Ovary (tissue), 9 donors: ENCODE results near the gene MUC12. TPM values are rescaled to one million over a fixed set of nuclear protein-coding genes. Genes with fewer than 3 reads are reported as not detected.

Experiments used
- DNase-seq, 5 donors: peaks; one replicate each; pipeline ENCODE4 v3.0.0-alpha.2; 2019 to 2020
- H3K27ac ChIP-seq, 2 donors: fragments of 200-600 bp; one replicate each; pipeline versions ENCODE4 v1.5.1 to v1.8.0; 2019 to 2022
- H3K27me3 ChIP-seq: fragments of 200-600 bp; one replicate; pipeline ENCODE4 v1.8.0; 2022
- H3K36me3 ChIP-seq: fragments of 200-600 bp; sonication (generic); one replicate; pipeline ENCODE4 v1.5.1; 2019
- H3K4me1 ChIP-seq: one replicate; pipeline ENCODE4 v1.8.1; 2013; ENCODE audit warnings: mild to moderate bottlenecking, moderate library complexity; ENCODE audit not compliant: insufficient read depth
- H3K4me3 ChIP-seq: fragments of 200-600 bp; sonication (generic); one replicate; pipeline ENCODE4 v1.5.1; 2017
- H3K9me3 ChIP-seq, 2 donors: fragments of 200-600 bp in 1 of 2; sonication (generic) in 1 of 2; one replicate each; pipeline versions ENCODE4 v1.5.1 to v1.8.1; 2013 to 2019; ENCODE audit warnings: mild to moderate bottlenecking in 1 of 2, moderate library complexity in 1 of 2
- EP300 ChIP-seq: sonication (generic); formaldehyde crosslinking; IDR thresholded peaks from one replicate; pipeline ENCODE4 v1.6.1; 2017; ENCODE audit warnings: antibody characterized with exemption
- POLR2A ChIP-seq: fragments of 450-650 bp; IDR thresholded peaks from one replicate; pipeline ENCODE4 v1.6.1; 2017; ENCODE audit warnings: antibody characterized with exemption, mild to moderate bottlenecking, moderate library complexity
- WGBS, 3 donors: extraction: QIAGEN DNeasy Blood & Tissue Kit in 1 of 3; methylation state at CpG; one replicate each; pipeline versions ENCODE4 v1.1.5 to v1.1.7; 2013 to 2017; 5-methylcytosine and 5-hydroxymethylcytosine counted together
- intact Hi-C, 4 donors: fragments of 100-400 bp; cut with DNase I; formaldehyde crosslinking; loops; one replicate each; pipeline versions ENCODE4 v1.11.0 to v1.15.1; 2022 to 2023
- polyA plus RNA-seq, 2 donors: library from polyadenylated mRNA; stranded (reverse); fragments of 200-250 nt in 1 of 2; fragments of 350-450 nt in 1 of 2; fragmentation: Illumina TruSeq in 1 of 2; extraction: RNeasy Lipid Tissue Mini Kit (QIAGEN cat#74804) in 1 of 2; gene quantifications; one replicate each; pipeline ENCODE4 v1.2.3, GENCODE V29; 2013 to 2014
- total RNA-seq, 7 donors: library from RNA; depleted of rRNA in 2 of 7; stranded (reverse); fragments of >200 nt in 2 of 7; fragmentation: NEBNext Ultra II Directional in 3 of 7; extraction: Animal tissue kit (Norgen Biotek cat#: 25700) in 3 of 7; gene quantifications; one replicate each; pipeline versions ENCODE4 v1.1.0 to v1.2.4, GENCODE V29; 2016 to 2023
- TF ChIP-seq, protein P1 (sequence below), 3 donors: fragments of 450-650 bp in 2 of 3; fragments of 200-600 bp in 1 of 3; IDR thresholded peaks; one replicate each; pipeline versions ENCODE4 v1.5.1 to v1.8.0; 2016 to 2022; ENCODE audit warnings: antibody characterized with exemption in 3 of 3, mild to moderate bottlenecking in 1 of 3
- donor health status: DM: no; HTN: no; CAD: no; lungs with moderate emphysema.
- donor health status: DM: no; HTN: no; CAD: no.
- donor health status: Bipolar disorder and iron deficiency.
- donor health status: DM: yes; HTN: yes; CAD: no.
- donor health status: DM: no; HTN: no; CAD: no.
- donor health status: DM: yes; HTN: yes; CAD: no.

MUC12 gene
- total and polyA plus RNA-seq, 9 donors: 0.22 to 2.2 (median 0.62) TPM; not detected in 2

DNA sequence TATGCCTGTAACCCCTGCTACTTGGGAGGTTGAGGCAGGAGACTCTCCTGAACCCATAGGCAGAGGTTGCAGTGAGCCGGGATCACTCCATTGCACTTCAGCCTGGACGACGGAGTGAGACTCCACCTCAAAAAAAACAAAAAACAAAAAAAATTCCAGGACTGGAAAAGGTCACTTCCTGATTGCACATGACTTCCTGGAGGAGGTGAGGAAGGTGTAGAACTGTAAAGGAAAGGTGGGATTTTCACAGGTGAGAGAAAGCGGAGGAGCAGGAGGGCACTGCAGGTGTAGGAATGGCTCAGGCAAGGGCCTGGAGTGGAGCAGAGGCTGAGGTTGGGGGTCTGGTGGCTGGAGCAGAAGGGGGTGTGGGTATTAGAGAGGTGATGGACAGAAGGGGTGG lies 23.3 kb upstream of the MUC12 start:
- Histone ChIP-seq H3K4me1 (no peaks in the 10 kb centered on the region), H3K27me3 (no peaks in the 10 kb centered on the region), H3K27ac (no peak overlapping the region), H3K36me3 (no peaks in the 10 kb centered on the region), H3K4me3 (no peak overlapping the region), H3K9me3 (no peaks in the 10 kb centered on the region)
- TF ChIP-seq, protein P1, sequence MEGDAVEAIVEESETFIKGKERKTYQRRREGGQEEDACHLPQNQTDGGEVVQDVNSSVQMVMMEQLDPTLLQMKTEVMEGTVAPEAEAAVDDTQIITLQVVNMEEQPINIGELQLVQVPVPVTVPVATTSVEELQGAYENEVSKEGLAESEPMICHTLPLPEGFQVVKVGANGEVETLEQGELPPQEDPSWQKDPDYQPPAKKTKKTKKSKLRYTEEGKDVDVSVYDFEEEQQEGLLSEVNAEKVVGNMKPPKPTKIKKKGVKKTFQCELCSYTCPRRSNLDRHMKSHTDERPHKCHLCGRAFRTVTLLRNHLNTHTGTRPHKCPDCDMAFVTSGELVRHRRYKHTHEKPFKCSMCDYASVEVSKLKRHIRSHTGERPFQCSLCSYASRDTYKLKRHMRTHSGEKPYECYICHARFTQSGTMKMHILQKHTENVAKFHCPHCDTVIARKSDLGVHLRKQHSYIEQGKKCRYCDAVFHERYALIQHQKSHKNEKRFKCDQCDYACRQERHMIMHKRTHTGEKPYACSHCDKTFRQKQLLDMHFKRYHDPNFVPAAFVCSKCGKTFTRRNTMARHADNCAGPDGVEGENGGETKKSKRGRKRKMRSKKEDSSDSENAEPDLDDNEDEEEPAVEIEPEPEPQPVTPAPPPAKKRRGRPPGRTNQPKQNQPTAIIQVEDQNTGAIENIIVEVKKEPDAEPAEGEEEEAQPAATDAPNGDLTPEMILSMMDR (IDR thresholded peaks at IDR 0.05): no peak
- TF ChIP-seq EP300 (no peak), POLR2A (no peak)
- no peak for DNase-seq
- 84 to 91% (median 91%) methylated on average over 4 of the region's 4 CpGs for WGBS, 3 donors
- intact Hi-C loops: no loop called here

DNA sequence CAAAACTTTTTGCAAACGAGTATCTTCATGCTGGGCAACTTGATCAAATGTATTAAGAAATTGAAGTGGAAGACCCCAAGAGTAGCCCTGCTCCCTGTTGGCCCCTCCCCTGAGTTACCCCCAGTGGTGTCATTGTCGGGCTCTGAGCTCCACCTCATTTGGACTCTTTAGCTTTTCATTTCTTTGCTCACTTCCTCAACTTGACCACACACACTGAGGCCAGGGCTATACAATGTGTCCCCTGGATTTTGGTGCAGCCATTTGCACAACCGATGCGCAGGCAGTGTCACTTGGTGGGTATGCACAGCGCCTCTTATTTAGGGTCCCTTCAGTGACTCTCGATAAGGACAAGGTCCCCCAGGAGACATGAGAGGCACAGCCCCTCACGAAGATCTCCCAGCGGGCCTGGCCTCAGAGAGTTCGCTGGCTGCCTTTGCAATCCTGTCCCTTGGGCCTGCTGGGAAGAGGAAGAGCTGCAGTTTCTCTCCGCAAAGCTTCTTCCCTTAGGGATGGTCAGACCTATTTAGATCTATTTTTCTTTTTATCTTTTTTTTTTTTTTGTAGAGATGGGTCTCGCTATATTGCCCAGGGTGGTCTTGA lies 22.5 kb upstream of the MUC12 start:
- H3K4me3 ChIP-seq: no peak overlapping the region
- H3K36me3 ChIP-seq: no peaks in the 10 kb centered on the region
- intact Hi-C loops: no loop called here
- H3K27ac ChIP-seq: no peak overlapping the region
- 78 to 82% (median 79%) methylated on average over 11 of the region's 11 CpGs for WGBS, 3 donors
- H3K4me1 ChIP-seq: no peaks in the 10 kb centered on the region
- H3K9me3 ChIP-seq: no peaks in the 10 kb centered on the region
- no peaks in the 10 kb centered on the region for H3K27me3 ChIP-seq
- DNase-seq: no peak
- TF ChIP-seq EP300 (no peak), POLR2A (no peak)
- TF ChIP-seq, protein P1 (IDR thresholded peaks at IDR 0.05): no peak

DNA sequence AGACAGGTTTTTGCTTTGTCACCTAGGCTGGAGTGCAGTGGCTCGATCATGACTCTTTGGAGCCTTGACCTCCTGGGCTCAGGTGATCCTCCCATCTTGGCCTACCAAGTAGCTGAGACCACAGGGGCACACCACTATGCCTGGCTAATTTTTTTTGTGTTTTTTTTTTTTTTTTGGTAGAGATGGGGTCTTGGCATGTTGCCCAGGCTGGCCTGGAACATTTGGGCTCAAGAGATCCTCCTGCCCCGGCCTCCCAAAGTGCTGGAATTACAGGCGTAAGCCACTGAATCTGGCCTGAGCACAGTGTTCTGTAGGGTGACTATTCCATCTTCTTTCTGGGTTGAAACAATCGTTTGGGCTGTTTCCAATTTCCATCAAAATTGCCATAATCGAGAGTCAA lies 21.6 kb upstream of the MUC12 start:
- Histone ChIP-seq H3K9me3 (no peaks in the 10 kb centered on the region), H3K27ac (no peak overlapping the region), H3K4me1 (no peaks in the 10 kb centered on the region), H3K4me3 (no peak overlapping the region), H3K36me3 (no peaks in the 10 kb centered on the region), H3K27me3 (no peaks in the 10 kb centered on the region)
- TF ChIP-seq, protein P1 (IDR thresholded peaks at IDR 0.05): no peak
- TF ChIP-seq POLR2A (no peak), EP300 (no peak)
- intact Hi-C loops: no loop called here
- 75 to 83% (median 83%) methylated on average over 5 of the region's 5 CpGs for WGBS, 3 donors
- no peak for DNase-seq

DNA sequence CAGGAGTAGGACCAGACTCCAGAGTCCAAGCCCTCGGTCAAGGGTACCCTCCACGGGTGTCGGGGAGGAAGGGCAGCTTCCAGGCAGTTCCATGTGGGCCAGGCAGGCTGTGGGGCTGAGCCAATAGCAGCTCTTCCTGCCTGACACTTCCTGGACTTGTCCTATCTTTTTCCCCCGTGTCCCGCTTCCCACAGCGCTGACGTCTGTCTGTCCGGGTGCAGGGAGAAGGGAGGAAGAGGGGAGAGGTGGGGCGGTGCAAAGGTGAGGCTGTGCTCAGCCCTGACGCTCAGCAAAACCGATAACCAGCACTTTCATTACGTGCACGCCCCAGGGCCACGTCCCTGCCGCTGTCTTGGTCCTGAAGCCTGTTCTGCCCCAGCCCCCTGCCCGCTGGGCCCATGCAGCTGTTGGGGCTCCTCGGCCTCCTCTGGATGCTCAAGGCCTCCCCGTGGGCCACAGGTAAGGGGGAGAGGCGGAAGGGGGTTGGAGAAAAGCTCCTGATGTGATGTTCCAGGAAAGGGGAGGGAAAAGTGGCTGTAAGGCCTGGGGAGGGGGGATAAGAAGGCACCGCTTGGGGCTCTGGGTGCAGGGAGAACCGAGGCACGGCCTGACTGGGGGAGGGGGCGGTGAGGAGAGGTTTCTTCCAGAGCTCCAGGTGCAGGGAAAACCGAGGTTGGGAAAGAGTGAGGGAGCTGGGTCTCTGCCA lies 20.0 kb upstream of the MUC12 start, which contains the start of gene MUC3A:
Gene MUC3A, plus strand, starts transcription at position 308 of the 706 bp plus-strand sequence. Its CDS starts 91 bp downstream, at position 399.
- no peak within 1 kb of the TSS for H3K27ac ChIP-seq
- H3K27me3 ChIP-seq: no peaks in the 10 kb centered on the region
- intact Hi-C loops: no loop called here
- H3K4me1 ChIP-seq: no peaks in the 10 kb centered on the region
- no peaks in the 10 kb centered on the region for H3K36me3 ChIP-seq
- 15 to 18% (median 15%) methylated on average over 24 of the region's 24 CpGs for WGBS, 3 donors
- no peak within 1 kb of the TSS for H3K4me3 ChIP-seq
- H3K9me3 ChIP-seq: no peaks in the 10 kb centered on the region
- no peak for DNase-seq
- TF ChIP-seq EP300 (no peak), POLR2A (no peak)
- TF ChIP-seq, protein P1 (IDR thresholded peaks at IDR 0.05): no peak
